SK-N-SH treated with all-trans-retinoic acid at 6 μM for 48 hours (cell line): ENCODE results near the gene NT5C3B.

ENCODE experiments used
- ATAC-seq: fragments of 200-7000 bp; cut with Tn5 transposase; 3 replicates; pipeline ENCODE4 v1.9.1; 2020; ENCODE audit warnings: mild to moderate bottlenecking, moderate library complexity
- BACH2 ChIP-seq: fragments of 250-450 bp; sonication (Bioruptor Pico); IDR thresholded peaks from 2 replicates; pipeline ENCODE4 v1.9.0; 2021; ENCODE audit warnings: mild to moderate bottlenecking, borderline replicate concordance
- CSDC2 ChIP-seq: fragments of 250-450 bp; sonication (Bioruptor Pico); IDR thresholded peaks from 2 replicates; pipeline ENCODE4 v1.5.0; 2020; ENCODE audit warnings: mild to moderate bottlenecking, moderate library complexity
- ESRRG ChIP-seq: fragments of 250-450 bp; sonication (Bioruptor Pico); IDR thresholded peaks from 2 replicates; pipeline ENCODE4 v1.6.1; 2021; ENCODE audit warnings: mild to moderate bottlenecking
- GLIS3 ChIP-seq: fragments of 250-450 bp; sonication (Bioruptor Pico); IDR thresholded peaks from 2 replicates; pipeline ENCODE4 v1.5.0; 2020; ENCODE audit warnings: mild to moderate bottlenecking, moderate library complexity
- ISL1 ChIP-seq: fragments of 250-450 bp; sonication (Bioruptor Pico); IDR thresholded peaks from 2 replicates; pipeline ENCODE4 v2.1.2; 2022; ENCODE audit warnings: mild to moderate bottlenecking, moderate library complexity
- OSR1 ChIP-seq: fragments of 250-450 bp; sonication (Bioruptor Pico); IDR thresholded peaks from 2 replicates; pipeline ENCODE4 v1.8.0; 2022; ENCODE audit warnings: moderate library complexity, mild to moderate bottlenecking, inconsistent platforms
- PPARA ChIP-seq: fragments of 250-450 bp; sonication (Bioruptor Pico); IDR thresholded peaks from 2 replicates; pipeline ENCODE4 v1.5.0; 2020; ENCODE audit warnings: mild to moderate bottlenecking, borderline replicate concordance
- SNAI2 ChIP-seq: fragments of 250-450 bp; sonication (Bioruptor Pico); IDR thresholded peaks from 2 replicates; pipeline ENCODE4 v1.5.0; 2020; ENCODE audit warnings: mild to moderate bottlenecking, moderate library complexity
- TCF4 ChIP-seq: fragments of 250-450 bp; sonication (Bioruptor Pico); IDR thresholded peaks from 2 replicates; pipeline ENCODE4 v1.8.0; 2021; ENCODE audit warnings: mild to moderate bottlenecking, moderate library complexity, borderline replicate concordance
- ZC3H10 ChIP-seq: fragments of 250-450 bp; sonication (Bioruptor Pico); IDR thresholded peaks from 2 replicates; pipeline ENCODE4 v1.5.1; 2021; ENCODE audit warnings: mild to moderate bottlenecking, moderate library complexity
- ZFP3 ChIP-seq: fragments of 250-450 bp; sonication (Bioruptor Pico); IDR thresholded peaks from 2 replicates; pipeline ENCODE4 v1.5.0; 2020; ENCODE audit warnings: mild to moderate bottlenecking, moderate library complexity
- ZFP30 ChIP-seq: fragments of 450-650 bp; formaldehyde crosslinking; IDR thresholded peaks from 2 replicates; pipeline ENCODE4 v1.5.0; 2022; ENCODE audit warnings: mild to moderate bottlenecking, moderate library complexity
- ZNF565 ChIP-seq: fragments of 450-650 bp; formaldehyde crosslinking; conservative IDR thresholded peaks from 2 replicates; pipeline ENCODE4 v1.5.0; 2020; ENCODE audit warnings: low read depth, mild to moderate bottlenecking, moderate library complexity
- ZNF70 ChIP-seq: fragments of 450-650 bp; formaldehyde crosslinking; IDR thresholded peaks from 2 replicates; pipeline ENCODE4 v1.5.0; 2020; ENCODE audit warnings: mild to moderate bottlenecking, moderate library complexity
- ZNF8 ChIP-seq: fragments of 450-650 bp; formaldehyde crosslinking; IDR thresholded peaks from 2 replicates; pipeline ENCODE4 v1.5.0; 2020; ENCODE audit warnings: mild to moderate bottlenecking, moderate library complexity
- TF ChIP-seq, protein P1 (sequence below): fragments of 250-450 bp; sonication (Bioruptor Pico); IDR thresholded peaks from 2 replicates; pipeline ENCODE4 v1.8.0; 2020; ENCODE audit warnings: mild to moderate bottlenecking, moderate library complexity, borderline replicate concordance
- TF ChIP-seq, protein P2 (sequence below): fragments of 250-450 bp; sonication (Bioruptor Pico); IDR thresholded peaks from 2 replicates; pipeline ENCODE4 v1.5.0; 2020; ENCODE audit warnings: mild to moderate bottlenecking, moderate library complexity
- TF ChIP-seq, protein P3 (sequence below): fragments of 250-450 bp; sonication (Bioruptor Pico); IDR thresholded peaks from 2 replicates; pipeline ENCODE4 v1.5.1; 2020; ENCODE audit warnings: low read depth, mild to moderate bottlenecking, moderate library complexity
- TF ChIP-seq, protein P4 (sequence below): fragments of 250-450 bp; sonication (Bioruptor Pico); IDR thresholded peaks from 2 replicates; pipeline ENCODE4 v1.5.1; 2021; ENCODE audit warnings: mild to moderate bottlenecking, moderate library complexity

Gene NT5C3B

DNA sequence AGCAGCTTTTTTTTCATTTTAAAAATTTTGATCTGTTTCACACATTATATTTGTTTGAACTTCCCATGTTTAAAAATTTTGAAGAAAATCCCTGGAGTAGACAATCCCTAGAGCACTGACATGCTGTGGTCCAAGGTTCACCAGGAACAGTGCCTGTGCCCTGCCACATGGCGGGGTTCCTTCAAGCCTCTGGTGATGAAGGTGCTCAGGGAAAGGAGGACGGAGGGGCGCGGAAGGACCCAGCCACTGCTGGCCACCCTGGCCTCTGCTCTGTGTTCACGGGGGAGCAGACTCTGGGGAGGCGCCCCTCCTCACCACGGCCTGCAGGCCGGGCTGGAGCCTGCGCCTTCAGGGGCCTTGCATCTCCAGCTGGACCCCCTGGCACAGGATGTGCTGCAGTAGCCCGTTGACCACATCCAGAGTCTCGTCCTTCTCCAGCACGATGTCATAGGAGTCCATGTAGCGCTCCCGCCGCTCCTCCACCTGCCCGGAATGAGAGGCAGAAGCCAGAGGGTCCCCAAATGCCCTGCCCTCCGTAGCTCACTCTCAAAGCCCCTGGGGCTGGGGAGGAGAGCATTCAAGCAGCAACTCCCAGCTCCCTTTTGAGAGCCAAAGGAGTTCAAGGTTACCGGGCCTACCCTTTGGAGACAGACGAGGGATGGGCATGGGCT lies 10.7 kb downstream of the NT5C3B start:
- TF ChIP-seq OSR1 (CRISPR knock-in tag) (no peak), GLIS3 (CRISPR knock-in tag) (no peak), ZC3H10 (CRISPR knock-in tag) (no peak), ZNF70 (no peak), PPARA (CRISPR knock-in tag) (no peak), ISL1 (CRISPR knock-in tag) (no peak), ZNF565 (CRISPR knock-in tag) (no peak), ZNF8 (CRISPR knock-in tag) (no peak)
- TF ChIP-seq, protein P1, sequence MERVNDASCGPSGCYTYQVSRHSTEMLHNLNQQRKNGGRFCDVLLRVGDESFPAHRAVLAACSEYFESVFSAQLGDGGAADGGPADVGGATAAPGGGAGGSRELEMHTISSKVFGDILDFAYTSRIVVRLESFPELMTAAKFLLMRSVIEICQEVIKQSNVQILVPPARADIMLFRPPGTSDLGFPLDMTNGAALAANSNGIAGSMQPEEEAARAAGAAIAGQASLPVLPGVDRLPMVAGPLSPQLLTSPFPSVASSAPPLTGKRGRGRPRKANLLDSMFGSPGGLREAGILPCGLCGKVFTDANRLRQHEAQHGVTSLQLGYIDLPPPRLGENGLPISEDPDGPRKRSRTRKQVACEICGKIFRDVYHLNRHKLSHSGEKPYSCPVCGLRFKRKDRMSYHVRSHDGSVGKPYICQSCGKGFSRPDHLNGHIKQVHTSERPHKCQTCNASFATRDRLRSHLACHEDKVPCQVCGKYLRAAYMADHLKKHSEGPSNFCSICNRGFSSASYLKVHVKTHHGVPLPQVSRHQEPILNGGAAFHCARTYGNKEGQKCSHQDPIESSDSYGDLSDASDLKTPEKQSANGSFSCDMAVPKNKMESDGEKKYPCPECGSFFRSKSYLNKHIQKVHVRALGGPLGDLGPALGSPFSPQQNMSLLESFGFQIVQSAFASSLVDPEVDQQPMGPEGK = no peak
- TF ChIP-seq, protein P2, sequence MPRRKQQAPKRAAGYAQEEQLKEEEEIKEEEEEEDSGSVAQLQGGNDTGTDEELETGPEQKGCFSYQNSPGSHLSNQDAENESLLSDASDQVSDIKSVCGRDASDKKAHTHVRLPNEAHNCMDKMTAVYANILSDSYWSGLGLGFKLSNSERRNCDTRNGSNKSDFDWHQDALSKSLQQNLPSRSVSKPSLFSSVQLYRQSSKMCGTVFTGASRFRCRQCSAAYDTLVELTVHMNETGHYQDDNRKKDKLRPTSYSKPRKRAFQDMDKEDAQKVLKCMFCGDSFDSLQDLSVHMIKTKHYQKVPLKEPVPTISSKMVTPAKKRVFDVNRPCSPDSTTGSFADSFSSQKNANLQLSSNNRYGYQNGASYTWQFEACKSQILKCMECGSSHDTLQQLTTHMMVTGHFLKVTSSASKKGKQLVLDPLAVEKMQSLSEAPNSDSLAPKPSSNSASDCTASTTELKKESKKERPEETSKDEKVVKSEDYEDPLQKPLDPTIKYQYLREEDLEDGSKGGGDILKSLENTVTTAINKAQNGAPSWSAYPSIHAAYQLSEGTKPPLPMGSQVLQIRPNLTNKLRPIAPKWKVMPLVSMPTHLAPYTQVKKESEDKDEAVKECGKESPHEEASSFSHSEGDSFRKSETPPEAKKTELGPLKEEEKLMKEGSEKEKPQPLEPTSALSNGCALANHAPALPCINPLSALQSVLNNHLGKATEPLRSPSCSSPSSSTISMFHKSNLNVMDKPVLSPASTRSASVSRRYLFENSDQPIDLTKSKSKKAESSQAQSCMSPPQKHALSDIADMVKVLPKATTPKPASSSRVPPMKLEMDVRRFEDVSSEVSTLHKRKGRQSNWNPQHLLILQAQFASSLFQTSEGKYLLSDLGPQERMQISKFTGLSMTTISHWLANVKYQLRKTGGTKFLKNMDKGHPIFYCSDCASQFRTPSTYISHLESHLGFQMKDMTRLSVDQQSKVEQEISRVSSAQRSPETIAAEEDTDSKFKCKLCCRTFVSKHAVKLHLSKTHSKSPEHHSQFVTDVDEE = no peak
- TF ChIP-seq, protein P3, sequence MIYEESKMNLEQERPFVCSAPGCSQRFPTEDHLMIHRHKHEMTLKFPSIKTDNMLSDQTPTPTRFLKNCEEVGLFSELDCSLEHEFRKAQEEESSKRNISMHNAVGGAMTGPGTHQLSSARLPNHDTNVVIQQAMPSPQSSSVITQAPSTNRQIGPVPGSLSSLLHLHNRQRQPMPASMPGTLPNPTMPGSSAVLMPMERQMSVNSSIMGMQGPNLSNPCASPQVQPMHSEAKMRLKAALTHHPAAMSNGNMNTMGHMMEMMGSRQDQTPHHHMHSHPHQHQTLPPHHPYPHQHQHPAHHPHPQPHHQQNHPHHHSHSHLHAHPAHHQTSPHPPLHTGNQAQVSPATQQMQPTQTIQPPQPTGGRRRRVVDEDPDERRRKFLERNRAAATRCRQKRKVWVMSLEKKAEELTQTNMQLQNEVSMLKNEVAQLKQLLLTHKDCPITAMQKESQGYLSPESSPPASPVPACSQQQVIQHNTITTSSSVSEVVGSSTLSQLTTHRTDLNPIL = no peak
- no peak for ATAC-seq

DNA sequence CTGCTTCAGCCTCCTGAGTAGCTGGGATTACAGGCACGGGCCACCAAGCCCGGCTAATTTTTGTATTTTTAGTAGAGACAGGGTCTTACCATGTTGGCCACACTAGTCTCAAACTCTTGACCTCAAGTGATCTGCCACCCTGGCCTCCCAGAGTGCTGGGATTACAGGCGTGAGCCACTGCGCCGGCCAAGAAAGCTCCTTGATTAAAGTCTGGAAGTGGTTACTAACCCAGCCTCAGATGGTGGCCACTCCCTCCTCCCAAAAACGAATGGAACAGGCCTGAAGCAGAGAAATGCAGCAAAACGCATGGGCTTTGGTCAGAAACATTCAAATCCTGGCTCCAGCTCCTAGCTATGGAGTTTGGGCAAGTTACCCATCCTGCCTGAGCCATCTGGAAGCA lies 11.9 kb downstream of the NT5C3B start:
- no peak; the same call in 1 of the 3 replicates for ATAC-seq
- no peak for TF ChIP-seq ZFP30 (CRISPR knock-in tag)
- TF ChIP-seq ZNF565 (CRISPR knock-in tag) = no peak
- no peak for TF ChIP-seq ZNF70
- no peak for TF ChIP-seq PPARA (CRISPR knock-in tag)
- TF ChIP-seq ESRRG (CRISPR knock-in tag) = no peak

DNA sequence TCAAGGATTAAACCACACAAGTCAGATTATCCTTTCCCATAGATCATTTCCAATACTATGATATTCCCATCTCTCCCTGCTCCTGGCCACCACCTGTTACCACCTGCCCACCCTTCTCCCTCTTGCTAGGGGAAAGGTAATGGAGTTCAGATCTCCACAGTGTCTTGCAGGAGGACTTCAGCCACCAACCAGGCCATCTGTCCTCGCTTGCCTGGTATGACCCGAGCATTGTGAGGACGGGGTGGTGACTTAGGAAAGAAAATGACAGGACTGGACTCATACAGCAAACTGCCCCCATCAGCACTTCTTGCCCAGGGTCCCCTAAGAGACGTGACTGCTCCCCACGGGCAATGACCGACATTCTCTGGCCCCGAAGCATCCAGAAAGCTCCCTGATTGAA lies 12.5 kb downstream of the NT5C3B start:
- no peak for TF ChIP-seq ZNF70
- TF ChIP-seq CSDC2 (CRISPR knock-in tag) = no peak
- no peak for TF ChIP-seq ZNF565 (CRISPR knock-in tag)
- ATAC-seq = peak; percentile 12; the same call in 2 of the 3 replicates

DNA sequence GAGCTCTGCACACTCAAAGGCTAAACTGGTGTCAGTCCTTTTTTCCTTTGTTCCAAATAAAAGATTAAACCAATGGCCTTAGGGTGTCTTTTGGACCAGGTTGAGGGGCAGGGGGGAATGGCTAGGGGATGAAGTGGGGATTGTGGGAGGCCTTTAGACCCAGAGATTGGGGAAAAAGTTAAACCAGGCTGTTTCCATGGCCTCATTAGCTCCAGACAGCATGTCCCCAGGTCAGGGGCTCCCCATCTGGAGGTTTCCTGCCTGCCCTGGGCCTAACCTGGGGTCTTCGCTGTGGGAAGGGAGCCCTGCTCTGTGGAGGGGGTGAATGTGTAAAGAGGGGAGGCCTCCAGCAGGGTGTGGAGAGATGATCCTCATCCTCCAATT lies 12.9 kb downstream of the NT5C3B start:
- peak; percentile 10; the same call in 2 of the 3 replicates for ATAC-seq
- TF ChIP-seq ZFP3 (no peak), BACH2 (CRISPR knock-in tag) (no peak), ZC3H10 (CRISPR knock-in tag) (no peak), ESRRG (CRISPR knock-in tag) (no peak), TCF4 (no peak), SNAI2 (no peak), ZNF565 (CRISPR knock-in tag) (no peak)
- TF ChIP-seq, protein P3 = no peak

DNA sequence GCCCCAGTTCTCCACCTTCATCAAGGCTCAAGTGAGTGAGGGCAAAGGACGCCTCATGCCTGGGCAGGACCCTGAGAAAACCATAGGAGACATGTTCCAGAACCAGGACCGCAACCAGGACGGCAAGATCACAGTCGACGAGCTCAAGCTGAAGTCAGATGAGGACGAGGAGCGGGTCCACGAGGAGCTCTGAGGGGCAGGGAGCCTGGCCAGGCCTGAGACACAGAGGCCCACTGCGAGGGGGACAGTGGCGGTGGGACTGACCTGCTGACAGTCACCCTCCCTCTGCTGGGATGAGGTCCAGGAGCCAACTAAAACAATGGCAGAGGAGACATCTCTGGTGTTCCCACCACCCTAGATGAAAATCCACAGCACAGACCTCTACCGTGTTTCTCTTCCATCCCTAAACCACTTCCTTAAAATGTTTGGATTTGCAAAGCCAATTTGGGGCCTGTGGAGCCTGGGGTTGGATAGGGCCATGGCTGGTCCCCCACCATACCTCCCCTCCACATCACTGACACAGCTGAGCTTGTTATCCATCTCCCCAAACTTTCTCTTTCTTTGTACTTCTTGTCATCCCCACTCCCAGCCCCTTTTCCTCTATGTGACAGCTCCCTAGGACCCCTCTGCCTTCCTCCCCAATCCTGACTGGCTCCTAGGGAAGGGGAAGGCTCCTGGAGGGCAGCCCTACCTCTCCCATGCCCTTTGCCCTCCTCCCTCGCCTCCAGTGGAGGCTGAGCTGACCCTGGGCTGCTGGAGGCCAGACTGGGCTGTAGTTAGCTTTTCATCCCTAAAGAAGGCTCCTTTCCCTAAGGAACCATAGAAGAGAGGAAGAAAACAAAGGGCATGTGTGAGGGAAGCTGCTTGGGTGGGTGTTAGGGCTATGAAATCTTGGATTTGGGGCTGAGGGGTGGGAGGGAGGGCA lies 13.6 kb downstream of the NT5C3B start:
- ATAC-seq = no peak; the same call in none of the 3 replicates
- TF ChIP-seq ZFP30 (CRISPR knock-in tag) = no peak
- no peak for TF ChIP-seq ZFP3
- TF ChIP-seq, protein P4, sequence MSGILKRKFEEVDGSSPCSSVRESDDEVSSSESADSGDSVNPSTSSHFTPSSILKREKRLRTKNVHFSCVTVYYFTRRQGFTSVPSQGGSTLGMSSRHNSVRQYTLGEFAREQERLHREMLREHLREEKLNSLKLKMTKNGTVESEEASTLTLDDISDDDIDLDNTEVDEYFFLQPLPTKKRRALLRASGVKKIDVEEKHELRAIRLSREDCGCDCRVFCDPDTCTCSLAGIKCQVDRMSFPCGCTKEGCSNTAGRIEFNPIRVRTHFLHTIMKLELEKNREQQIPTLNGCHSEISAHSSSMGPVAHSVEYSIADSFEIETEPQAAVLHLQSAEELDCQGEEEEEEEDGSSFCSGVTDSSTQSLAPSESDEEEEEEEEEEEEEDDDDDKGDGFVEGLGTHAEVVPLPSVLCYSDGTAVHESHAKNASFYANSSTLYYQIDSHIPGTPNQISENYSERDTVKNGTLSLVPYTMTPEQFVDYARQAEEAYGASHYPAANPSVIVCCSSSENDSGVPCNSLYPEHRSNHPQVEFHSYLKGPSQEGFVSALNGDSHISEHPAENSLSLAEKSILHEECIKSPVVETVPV (CRISPR knock-in tag) = no peak
- TF ChIP-seq, protein P2 = no peak
- TF ChIP-seq PPARA (CRISPR knock-in tag) = no peak
- no peak for TF ChIP-seq TCF4
- TF ChIP-seq ZC3H10 (CRISPR knock-in tag) = no peak
